Measurements from ENCODE around the gene RASD2.

- TF ChIP-seq CTCF (IDR thresholded peaks at IDR 0.05 in 2 of 3, conservative IDR thresholded peaks at IDR 0.05 in 1 of 3; ENCODE audit: borderline replicate concordance in 1 of 3, insufficient read depth in 1 of 3, low read depth in 2 of 3, low read length in 2 of 3) (no peak), SP1 (IDR thresholded peaks at IDR 0.05; ENCODE audit: low read depth) (no peak), FOSL1 (IDR thresholded peaks at IDR 0.05; ENCODE audit: low read depth) (no peak), POLR2A (IDR thresholded peaks at IDR 0.05; ENCODE audit: borderline replicate concordance, extremely low read depth, insufficient read depth, insufficient read length) (no peak), EZH2 (IDR thresholded peaks at IDR 0.05) (no peak), CEBPB (IDR thresholded peaks at IDR 0.05; ENCODE audit: low read depth) (no peak), EZH2phosphoT487 (IDR thresholded peaks at IDR 0.05; ENCODE audit: borderline replicate concordance) (no peak), POLR2AphosphoS5 (IDR thresholded peaks at IDR 0.05; ENCODE audit: low read depth, low read length) (no peak), EGR1 (IDR thresholded peaks at IDR 0.05; ENCODE audit: low read depth) (no peak), ZNF274 (IDR thresholded peaks at IDR 0.05; ENCODE audit: low read depth, low read length) (no peak)
Observed at GRCh38 chr22:35546886-35547285, 6.3 kb downstream of the RASD2 start.

All from HCT116 (cell line).